GM12891 (cell line): ENCODE results near the gene RNF121.

Experiments used
- POLR2A ChIP-seq: IDR thresholded peaks from 2 replicates; pipeline ENCODE4 v1.6.1; 2011; ENCODE audit warnings: low read depth, low read length, control low read depth
- POLR2AphosphoS5 ChIP-seq: IDR thresholded peaks from 2 replicates; pipeline ENCODE4 v1.6.1; 2011; ENCODE audit warnings: low read depth, low read length, control low read depth
- POU2F2 ChIP-seq: IDR thresholded peaks from 2 replicates; pipeline ENCODE4 v1.6.1; 2011; ENCODE audit warnings: low read depth, mild to moderate bottlenecking, control low read depth, low read length, moderate library complexity
- SPI1 ChIP-seq: IDR thresholded peaks from 2 replicates; pipeline ENCODE4 v1.6.1; 2011; ENCODE audit warnings: low read depth, low read length, control low read depth
- TAF1 ChIP-seq: IDR thresholded peaks from 2 replicates; pipeline ENCODE4 v1.6.1; 2011; ENCODE audit warnings: low read depth, low read length, control low read depth

- TF ChIP-seq POLR2AphosphoS5 (no peak), POLR2A (no peak), TAF1 (no peak), SPI1 (no peak), POU2F2 (no peak)
Observed at GRCh38 chr11:71937826-71938225, 9.0 kb downstream of the RNF121 start.
